Body of pancreas (tissue), 4 donors: ENCODE results near the gene LGALS4.

Source experiments
- CTCF ChIP-seq, 7 experiments: fragments of 450-650 bp in 4 of 7; fragments of 200-600 bp in 3 of 7; sonication (generic) in 3 of 7; IDR thresholded peaks; one replicate each; pipeline ENCODE4 v1.5.1; 2016 to 2019; ENCODE audit warnings: antibody characterized with exemption in 7 of 7
- POLR2A ChIP-seq, 3 donors: fragments of 450-650 bp; IDR thresholded peaks; one replicate each; pipeline ENCODE4 v1.6.1; 2016; ENCODE audit warnings: antibody characterized with exemption in 3 of 3, mild to moderate bottlenecking in 2 of 3

GRCh38 chr19:38806371-38806770 lies 6.4 kb downstream of the LGALS4 start:
- TF ChIP-seq POLR2A (IDR thresholded peaks at IDR 0.05): no peak
- TF ChIP-seq CTCF (IDR thresholded peaks at IDR 0.05): no peak
